H1 (cell line): ENCODE results near the gene SAMD14. TPM values are rescaled to one million over a fixed set of nuclear protein-coding genes. Genes with fewer than 3 reads are reported as not detected.

Experiments used
- CTCF ChIA-PET: fragments of 300-600 bp; sonication (Branson Sonifier 250); formaldehyde crosslinking; loops from one replicate; lab custom pipeline; 2021; ENCODE audit not compliant: partially characterized antibody; lab: Charles Lee
- POLR2A ChIA-PET: fragments of 300-600 bp; sonication (Branson Sonifier 250); formaldehyde crosslinking; loops from one replicate; lab custom pipeline; 2021; ENCODE audit warnings: inconsistent platforms; ENCODE audit not compliant: partially characterized antibody; lab: Charles Lee
- DNase-seq, 2 experiments: peaks; one replicate each; pipeline versions ENCODE4 v3.0.0 to v3.0.0-alpha.2; 2010 to 2022; ENCODE audit warnings: low spot score in 2 of 2, low read depth in 1 of 2, mixed read lengths in 1 of 2
- FAIRE-seq: peaks from 2 replicates; lab custom pipeline; 2011; peaks lifted over from hg19 to GRCh38; lab: Jason Lieb, UNC
- H2AFZ ChIP-seq: 2 replicates; pipeline ENCODE4 v1.8.1; 2012; ENCODE audit warnings: low read length, inconsistent platforms
- H2AK5ac ChIP-seq: 2 replicates; pipeline ENCODE4 v1.6.1; 2013; ENCODE audit warnings: low read depth, low read length
- H2BK120ac ChIP-seq: replicated peaks from 2 replicates; pipeline ENCODE3; 2013; ENCODE audit warnings: low read depth, low read length, inconsistent platforms
- H2BK12ac ChIP-seq: 2 replicates; pipeline ENCODE4 v1.6.1; 2013; ENCODE audit warnings: low read depth, low read length
- H2BK15ac ChIP-seq: 2 replicates; pipeline ENCODE4 v1.6.1; 2013; ENCODE audit warnings: low read length
- H2BK20ac ChIP-seq: 2 replicates; pipeline ENCODE4 v1.6.1; 2013; ENCODE audit warnings: low read length
- H2BK5ac ChIP-seq: 2 replicates; pipeline ENCODE4 v1.6.1; 2013; ENCODE audit warnings: low read depth, low read length
- H3K14ac ChIP-seq: 2 replicates; pipeline ENCODE4 v1.6.1; 2013; ENCODE audit warnings: inconsistent platforms; ENCODE audit not compliant: insufficient read length
- H3K18ac ChIP-seq: 2 replicates; pipeline ENCODE4 v1.6.1; 2013; ENCODE audit warnings: low read length; ENCODE audit errors: extremely low read depth
- H3K23ac ChIP-seq: 2 replicates; pipeline ENCODE4 v1.6.1; 2013; ENCODE audit warnings: inconsistent platforms; ENCODE audit not compliant: insufficient read length
- H3K23me2 ChIP-seq: 2 replicates; pipeline ENCODE4 v1.6.1; 2013; ENCODE audit warnings: low read depth, low read length
- H3K27ac ChIP-seq: 2 replicates; pipeline ENCODE4 v1.6.1; 2011; ENCODE audit warnings: low read depth, low read length, inconsistent platforms
- H3K27me3 ChIP-seq, 4 experiments: replicated peaks in 1 of 4; 1 replicate in 1 of 4; 2 replicates in 3 of 4; pipeline versions ENCODE4 v1.6.1 to v1.8.1; 2011 to 2013; ENCODE audit warnings: low read length in 3 of 4, mild to moderate bottlenecking in 3 of 4, inconsistent platforms in 2 of 4, mixed read lengths in 2 of 4, moderate library complexity in 1 of 4; ENCODE audit not compliant: control insufficient read depth in 3 of 4, insufficient read depth in 3 of 4; ENCODE audit errors: extremely low read depth in 1 of 4
- H3K36me3 ChIP-seq, 4 experiments: 2 replicates each; pipeline versions ENCODE4 v1.6.1 to v1.8.1; 2011 to 2013; ENCODE audit warnings: mild to moderate bottlenecking in 4 of 4, low read length in 3 of 4, moderate library complexity in 2 of 4, control low read depth in 1 of 4, inconsistent platforms in 1 of 4; ENCODE audit not compliant: insufficient read depth in 4 of 4, control insufficient read depth in 2 of 4
- H3K4ac ChIP-seq: replicated peaks from 2 replicates; pipeline ENCODE3; 2013; ENCODE audit warnings: low read length, low read depth, mixed read lengths, inconsistent platforms; ENCODE audit not compliant: insufficient read length
- H3K4me1 ChIP-seq, 4 experiments: replicated peaks in 1 of 4; 1 replicate in 1 of 4; 2 replicates in 3 of 4; pipeline versions ENCODE4 v1.6.1 to v1.8.1; 2011 to 2013; ENCODE audit warnings: low read length in 3 of 4, inconsistent platforms in 2 of 4, mixed read lengths in 1 of 4; ENCODE audit not compliant: insufficient read depth in 4 of 4, control insufficient read depth in 3 of 4
- H3K4me2 ChIP-seq, 2 experiments: 2 replicates each; pipeline versions ENCODE4 v1.6.1 to v1.8.1; 2011 to 2013; ENCODE audit warnings: low read depth in 2 of 2, low read length in 2 of 2, control low read depth in 1 of 2, inconsistent platforms in 1 of 2, mild to moderate bottlenecking in 1 of 2; ENCODE audit not compliant: insufficient read depth in 1 of 2
- H3K4me3 ChIP-seq, 4 experiments: fragments of 200-600, 300-600 bp in 1 of 4; sonication (generic), shearing (Covaris generic), sonication (Bioruptor Twin) in 1 of 4; 2 replicates each; pipeline versions ENCODE4 v1.5.1 to v1.8.1; 2011 to 2016; ENCODE audit warnings: low read length in 4 of 4, low read depth in 3 of 4, control low read depth in 2 of 4, inconsistent platforms in 2 of 4, mild to moderate bottlenecking in 2 of 4, mixed read lengths in 1 of 4, moderate library complexity in 1 of 4; ENCODE audit not compliant: insufficient read depth in 2 of 4; ENCODE audit errors: extremely low read depth in 1 of 4
- H3K56ac ChIP-seq: replicated peaks from 2 replicates; pipeline ENCODE3; 2013; ENCODE audit warnings: low read depth, mild to moderate bottlenecking, mixed read lengths, low read length, inconsistent platforms; ENCODE audit not compliant: insufficient read length
- H3K79me1 ChIP-seq: 2 replicates; pipeline ENCODE4 v1.6.1; 2013; ENCODE audit warnings: low read depth, low read length, control low read depth
- H3K79me2 ChIP-seq, 2 experiments: 2 replicates each; pipeline versions ENCODE4 v1.6.1 to v1.8.1; 2012 to 2013; ENCODE audit warnings: low read length in 2 of 2, mild to moderate bottlenecking in 2 of 2, inconsistent platforms in 1 of 2; ENCODE audit not compliant: insufficient read depth in 2 of 2, control insufficient read depth in 1 of 2
- H3K9ac ChIP-seq, 4 experiments: replicated peaks in 1 of 4; 1 replicate in 1 of 4; 2 replicates in 3 of 4; pipeline versions ENCODE4 v1.6.1 to v1.8.1; 2011 to 2013; ENCODE audit warnings: low read depth in 3 of 4, low read length in 3 of 4, control low read depth in 2 of 4, mild to moderate bottlenecking in 2 of 4, moderate library complexity in 2 of 4, inconsistent platforms in 1 of 4; ENCODE audit errors: extremely low read depth in 1 of 4
- H3K9me3 ChIP-seq, 2 experiments: 2 replicates each; pipeline versions ENCODE4 v1.6.1 to v1.8.1; 2012 to 2013; ENCODE audit warnings: mild to moderate bottlenecking in 2 of 2, moderate library complexity in 2 of 2, control low read depth in 1 of 2, inconsistent platforms in 1 of 2, low read depth in 1 of 2, low read length in 1 of 2, mixed read lengths in 1 of 2; ENCODE audit not compliant: insufficient read depth in 2 of 2
- H4K20me1 ChIP-seq, 2 experiments: replicated peaks in 1 of 2; 2 replicates each; pipeline versions ENCODE3 to v1.8.1; 2011 to 2013; ENCODE audit warnings: inconsistent platforms in 2 of 2, low read length in 2 of 2, mild to moderate bottlenecking in 1 of 2; ENCODE audit not compliant: insufficient read depth in 2 of 2, control insufficient read depth in 1 of 2
- H4K5ac ChIP-seq: 2 replicates; pipeline ENCODE4 v1.6.1; 2013; ENCODE audit warnings: low read length, low read depth, mixed read lengths, inconsistent platforms; ENCODE audit not compliant: insufficient read length
- H4K8ac ChIP-seq: 2 replicates; pipeline ENCODE4 v1.8.0; 2013; ENCODE audit warnings: mild to moderate bottlenecking, moderate library complexity, low read length, inconsistent platforms; ENCODE audit not compliant: insufficient read depth; ENCODE audit errors: extremely low read depth
- H4K91ac ChIP-seq: replicated peaks from 2 replicates; pipeline ENCODE3; 2013; ENCODE audit warnings: low read length, mixed read lengths, inconsistent platforms; ENCODE audit not compliant: insufficient read length
- CBX8 ChIP-seq: fragments of 300-800, 300-1000 bp; sonication (generic); IDR thresholded peaks from 2 replicates; pipeline ENCODE4 v1.7.1; 2016; ENCODE audit warnings: low read depth, low read length, borderline replicate concordance
- CEBPB ChIP-seq: IDR thresholded peaks from 2 replicates; pipeline ENCODE4 v1.6.1; 2012; ENCODE audit warnings: low read depth, low read length
- CHD1 ChIP-seq: IDR thresholded peaks from 2 replicates; pipeline ENCODE4 v1.6.1; 2012; ENCODE audit warnings: low read depth, low read length, improper control_type of control experiment
- FOSL1 ChIP-seq: IDR thresholded peaks from 2 replicates; pipeline ENCODE4 v1.6.1; 2011; ENCODE audit warnings: mild to moderate bottlenecking, low read depth, low read length, moderate library complexity; ENCODE audit not compliant: insufficient read depth
- KDM1A ChIP-seq: fragments of 200-600, 300-600 bp; sonication (generic); IDR thresholded peaks from 2 replicates; pipeline ENCODE4 v1.7.1; 2016; ENCODE audit warnings: mild to moderate bottlenecking, low read length, borderline replicate concordance
- KDM5A ChIP-seq: fragments of 200-600 bp; IDR thresholded peaks from 2 replicates; pipeline ENCODE4 v1.7.1; 2012; ENCODE audit warnings: mild to moderate bottlenecking, low read length, inconsistent platforms, mixed read lengths
- MAFK ChIP-seq: IDR thresholded peaks from 2 replicates; pipeline ENCODE4 v1.6.1; 2012; ENCODE audit warnings: low read depth, mild to moderate bottlenecking, improper control_type of control experiment, low read length
- NANOG ChIP-seq: IDR thresholded peaks from 2 replicates; pipeline ENCODE4 v1.6.1; 2011; ENCODE audit warnings: low read length, low read depth, mild to moderate bottlenecking, inconsistent platforms; ENCODE audit not compliant: insufficient read depth, poor library complexity, severe bottlenecking
- NRF1 ChIP-seq: IDR thresholded peaks from 2 replicates; pipeline ENCODE4 v1.6.1; 2011; ENCODE audit warnings: mild to moderate bottlenecking, low read depth, low read length, improper control_type of control experiment
- RFX5 ChIP-seq: IDR thresholded peaks from 2 replicates; pipeline ENCODE4 v1.6.1; 2011; ENCODE audit warnings: low read depth, low read length, improper control_type of control experiment, borderline replicate concordance
- RXRA ChIP-seq: IDR thresholded peaks from 2 replicates; pipeline ENCODE4 v1.6.1; 2011; ENCODE audit warnings: low read depth, mild to moderate bottlenecking, low read length, moderate library complexity; ENCODE audit not compliant: insufficient read depth
- SRF ChIP-seq: IDR thresholded peaks from 2 replicates; pipeline ENCODE4 v1.6.1; 2011; ENCODE audit warnings: mild to moderate bottlenecking, low read depth, low read length, moderate library complexity
- TAF7 ChIP-seq: optimal IDR thresholded peaks from 2 replicates; pipeline ENCODE3; 2011; ENCODE audit warnings: low read depth, mild to moderate bottlenecking, inconsistent platforms, low read length, moderate library complexity, borderline replicate concordance
- YY1 ChIP-seq: IDR thresholded peaks from 2 replicates; pipeline ENCODE4 v1.6.1; 2011; ENCODE audit warnings: low read depth, mild to moderate bottlenecking, low read length
- WGBS, 2 experiments: shearing (Covaris generic) in 1 of 2; methylation state at CpG; one replicate each; pipeline versions ENCODE4 v1.1.6 to v1.1.7; 2013 to 2015; ENCODE audit warnings: low lambda C conversion rate in 2 of 2, mixed read lengths in 2 of 2, inconsistent platforms in 1 of 2, low coverage in 1 of 2, missing lambda C conversion rate in 1 of 2; ENCODE audit not compliant: insufficient replicate concordance in 2 of 2, insufficient coverage in 1 of 2, insufficient read length in 1 of 2; ENCODE audit errors: extremely low coverage in 1 of 2, missing lambda C conversion rate in 1 of 2; 5-methylcytosine and 5-hydroxymethylcytosine counted together
- polyA plus RNA-seq, 7 experiments: library from polyadenylated mRNA; depleted of rRNA in 3 of 7; stranded (reverse) in 5 of 7; unstranded in 2 of 7; fragments of >200 nt in 5 of 7; fragments of 200-250 nt in 2 of 7; gene quantifications; 1 replicate in 5 of 7; 2 replicates in 1 of 7; 4 replicates in 1 of 7; pipeline versions ENCODE4 v1.2.1 to v1.2.3, GENCODE V29; 2011 to 2013; ENCODE audit warnings: missing spikeins in 2 of 7, mixed read lengths in 2 of 7
- total RNA-seq: library from RNA; stranded (reverse); fragmentation: NEBNext Ultra II Directional; extraction: Animal tissue kit (Norgen Biotek cat#: 25700); gene quantifications from 2 replicates; pipeline ENCODE4 v1.2.1, GENCODE V29; 2021
- TF ChIP-seq, protein P1 (sequence below): IDR thresholded peaks from 2 replicates; pipeline ENCODE4 v1.6.1; 2012; ENCODE audit warnings: inconsistent platforms

SAMD14 gene
- total and polyA plus RNA-seq, 2 of the 8 experiments (the other 6 are each of a cell fraction or from before 2014, with no cell fraction given) = 5.7 to 5.8 TPM

DNA sequence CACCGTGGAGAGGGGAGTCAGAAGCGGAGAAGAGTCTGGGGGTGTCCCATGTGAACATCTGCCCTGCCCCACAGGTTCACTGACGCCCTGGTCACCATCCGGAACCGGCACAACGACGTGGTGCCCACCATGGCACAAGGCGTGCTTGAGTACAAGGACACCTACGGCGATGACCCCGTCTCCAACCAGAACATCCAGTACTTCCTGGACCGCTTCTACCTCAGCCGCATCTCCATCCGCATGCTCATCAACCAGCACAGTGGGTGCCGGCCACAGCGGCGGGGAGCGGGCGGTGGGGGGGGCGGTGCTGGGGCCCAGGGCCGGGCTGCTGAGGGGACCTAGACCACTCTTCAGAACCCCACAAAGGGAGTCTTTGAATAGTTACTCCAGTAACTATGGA, 24.1 kb downstream of the SAMD14 start:
- Histone ChIP-seq H3K36me3 (no peaks in the 10 kb centered on the region; a peak in 2 of 8 replicates), H3K27ac (no peak overlapping the region), H4K20me1 (peaks cover 2% of the 10 kb centered on the region in 2 experiments), H4K91ac (no peak overlapping the region), H2BK15ac (no peak overlapping the region), H3K9me3 (no peaks in the 10 kb centered on the region), H3K27me3 (no peaks in the 10 kb centered on the region; a peak in 1 of 7 replicates), H3K23me2 (0 out of 2 replicates have a peak, but pooled peaks cover 5% of the 10 kb centered on the region), H3K4ac (no peak overlapping the region), H4K8ac (no peak overlapping the region), H3K4me1 (peaks cover 0 to 16% (median 11%) of the 10 kb centered on the region in 4 experiments; a peak in 6 of 7 replicates), H3K4me3 (no peak overlapping the region), H2BK120ac (no peak overlapping the region), H3K9ac (no peak overlapping the region), H3K23ac (no peak overlapping the region), H3K79me1 (no peaks in the 10 kb centered on the region; the same call in 1 of the 2 replicates), H2AK5ac (no peak overlapping the region), H3K18ac (no peak overlapping the region), H4K5ac (no peak overlapping the region), H2BK12ac (no peak overlapping the region), H3K14ac (no peak overlapping the region), H2AFZ (no peak overlapping the region), H3K4me2 (no peak overlapping the region), H3K56ac (no peak overlapping the region), H2BK20ac (no peak overlapping the region), H3K79me2 (no peaks in the 10 kb centered on the region), H2BK5ac (no peak overlapping the region)
- FAIRE-seq (no peak), DNase-seq (no peak)
- CTCF ChIA-PET = interaction anchor here (23.0 kb wide), 1 partner anchor 8 kb away, joined by 412 read pairs; the partner anchor contains the start of gene PDK2
- WGBS, 2 experiments = 95% methylated on average over 21 of the region's 21 CpGs; no CpG with 5 or more reads in 1 of the 2 experiments
- TF ChIP-seq YY1 (no peak), CHD1 (no peak), RXRA (no peak), TAF7 (no peak), KDM1A (no peak), SRF (no peak), CEBPB (no peak), KDM5A (no peak), NRF1 (no peak), MAFK (no peak), FOSL1 (no peak), CBX8 (no peak), NANOG (no peak), RFX5 (no peak)
- TF ChIP-seq, protein P1, sequence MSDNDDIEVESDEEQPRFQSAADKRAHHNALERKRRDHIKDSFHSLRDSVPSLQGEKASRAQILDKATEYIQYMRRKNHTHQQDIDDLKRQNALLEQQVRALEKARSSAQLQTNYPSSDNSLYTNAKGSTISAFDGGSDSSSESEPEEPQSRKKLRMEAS = no peak
- POLR2A ChIA-PET = no interaction called here
